BLaER1 treated with 17β-estradiol and CSF1 and Interleukin-3, amounts not matched to agents 10 nM and 100 nM (cell line): Measurements from ENCODE around the gene AKAP8.
"Not testable (repeated sequence)": the region's sequence is repeated elsewhere in the genome, so short reads cannot be mapped to it uniquely, and the experiment has no call there.

ENCODE experiments used
- H3K27ac ChIP-seq, 11 experiments: shearing (Covaris generic); formaldehyde crosslinking; 2 replicates each; pipeline ENCODE4 v1.8.1; 2022
- H3K27me3 ChIP-seq, 11 experiments: shearing (Covaris generic); formaldehyde crosslinking; 2 replicates each; pipeline ENCODE4 v1.8.1; 2022
- H3K36me3 ChIP-seq, 11 experiments: shearing (Covaris generic); formaldehyde crosslinking; 2 replicates each; pipeline ENCODE4 v1.8.1; 2022
- H3K4me1 ChIP-seq, 10 experiments: shearing (Covaris generic); formaldehyde crosslinking; 2 replicates each; pipeline ENCODE4 v1.8.1; 2022
- H3K4me2 ChIP-seq, 11 experiments: shearing (Covaris generic); formaldehyde crosslinking; 2 replicates each; pipeline ENCODE4 v1.8.1; 2022
- H3K4me3 ChIP-seq, 10 experiments: shearing (Covaris generic); formaldehyde crosslinking; 2 replicates each; pipeline ENCODE4 v1.8.1; 2022
- H3K9ac ChIP-seq, 11 experiments: shearing (Covaris generic); formaldehyde crosslinking; 2 replicates each; pipeline ENCODE4 v1.8.1; 2022
- H3K9me3 ChIP-seq, 11 experiments: shearing (Covaris generic); formaldehyde crosslinking; replicated peaks in 1 of 11; 2 replicates each; pipeline ENCODE4 v1.8.1; 2022
- H4K20me1 ChIP-seq, 11 experiments: shearing (Covaris generic); formaldehyde crosslinking; 2 replicates each; pipeline ENCODE4 v1.8.1; 2022
- Cebpa-rat ChIP-seq, 11 experiments: shearing (Covaris generic); IDR thresholded peaks; 2 replicates each; pipeline ENCODE4 v1.8.1; 2022

Gene AKAP8

GRCh38 chr19:15417699-15418098 lies 38.1 kb upstream of the AKAP8 start:
- no peak for TF ChIP-seq Cebpa-rat (IDR thresholded peaks at IDR 0.05)
- H3K4me1 ChIP-seq = peaks cover 44 to 71% (median 56%) of the 10 kb centered on the region in 10 experiments
- H3K9me3 ChIP-seq = no peaks in the 10 kb centered on the region
- H3K27me3 ChIP-seq = no peaks in the 10 kb centered on the region
- H3K4me3 ChIP-seq = peak overlapping the region; percentile 80 to 99 (median 93)
- H3K9ac ChIP-seq = peak overlapping the region; percentile 90 to 98 (median 93)
- H3K36me3 ChIP-seq = peaks cover 14 to 76% (median 62%) of the 10 kb centered on the region in 11 experiments
- H3K4me2 ChIP-seq = peak overlapping the region; percentile 89 to 99 (median 93)
- H3K27ac ChIP-seq = peak overlapping the region; percentile 84 to 96 (median 91); a peak in 21 of 22 replicates
- H4K20me1 ChIP-seq = peaks cover 54 to 84% (median 63%) of the 10 kb centered on the region in 11 experiments

- peaks cover 99 to 100% (median 100%) of the 10 kb centered on the region in 11 experiments for H4K20me1 ChIP-seq
- H3K36me3 ChIP-seq = peaks cover 36 to 98% (median 83%) of the 10 kb centered on the region in 11 experiments
- TF ChIP-seq Cebpa-rat (IDR thresholded peaks at IDR 0.05) = no peak
- no peak overlapping the region for H3K4me3 ChIP-seq
- peaks cover 40 to 60% (median 51%) of the 10 kb centered on the region in 10 experiments for H3K4me1 ChIP-seq
- no peak overlapping the region for H3K27ac ChIP-seq
- H3K4me2 ChIP-seq = peak overlapping the region in 7 of 11 experiments; percentile 0 to 42 (median 8); a peak in 5 of 22 replicates
- peak overlapping the region in 1 of 11 experiments; percentile 5; a peak in 1 of 22 replicates for H3K9ac ChIP-seq
- H3K27me3 ChIP-seq = no peaks in the 10 kb centered on the region
- no peaks in the 10 kb centered on the region for H3K9me3 ChIP-seq
Measured at GRCh38 chr19:15412832-15413231, 33.2 kb upstream of the AKAP8 start.

- H3K4me2 ChIP-seq = peak overlapping the region in 3 of 11 experiments; percentile 0 to 1 (median 1); a peak in 1 of 22 replicates
Measured at GRCh38 chr19:15411351-15411750, 31.8 kb upstream of the AKAP8 start.

GRCh38 chr19:15404780-15405211 lies 25.2 kb upstream of the AKAP8 start:
- Histone ChIP-seq H3K4me2 (peak overlapping the region; percentile 55 to 99 (median 88)), H3K9ac (peak overlapping the region in 10 of 11 experiments; percentile 7 to 60 (median 32); a peak in 13 of 22 replicates), H3K27me3 (no peaks in the 10 kb centered on the region), H4K20me1 (peaks cover 99 to 100% (median 100%) of the 10 kb centered on the region in 11 experiments), H3K4me1 (peaks cover 72 to 78% (median 74%) of the 10 kb centered on the region in 10 experiments), H3K4me3 (no peak overlapping the region; a peak in 2 of 20 replicates), H3K27ac (peak overlapping the region in 7 of 11 experiments; percentile 1 to 47 (median 18); a peak in 10 of 22 replicates), H3K9me3 (no peaks in the 10 kb centered on the region), H3K36me3 (peaks cover 77 to 89% (median 83%) of the 10 kb centered on the region in 11 experiments)
- no peak for TF ChIP-seq Cebpa-rat (IDR thresholded peaks at IDR 0.05)

More at GRCh38 chr19:15411351-15411750, 31.8 kb upstream of the AKAP8 start:
- not testable (repeated sequence) for H3K27ac ChIP-seq, H3K27me3 ChIP-seq, H3K9me3 ChIP-seq, H3K4me3 ChIP-seq
- 0 out of 22 replicates have a peak overlapping the region, but pooled peaks of 1 of the 11 experiments have one; percentile 38 for H3K9ac ChIP-seq
- H3K36me3 ChIP-seq = peaks cover 46 to 100% (median 90%) of the 10 kb centered on the region in 11 experiments
- peaks cover 99 to 100% (median 100%) of the 10 kb centered on the region in 11 experiments for H4K20me1 ChIP-seq
- peaks cover 33 to 53% (median 46%) of the 10 kb centered on the region in 10 experiments for H3K4me1 ChIP-seq

- Histone ChIP-seq H3K27me3 (no peaks in the 10 kb centered on the region), H3K4me2 (peak overlapping the region; percentile 55 to 99 (median 88)), H4K20me1 (peaks cover 99 to 100% (median 100%) of the 10 kb centered on the region in 11 experiments), H3K4me1 (peaks cover 78 to 83% (median 79%) of the 10 kb centered on the region in 10 experiments), H3K27ac (peak overlapping the region in 7 of 11 experiments; percentile 1 to 47 (median 18); a peak in 10 of 22 replicates), H3K9ac (peak overlapping the region in 10 of 11 experiments; percentile 7 to 60 (median 32); a peak in 15 of 22 replicates), H3K36me3 (peaks cover 77 to 89% (median 83%) of the 10 kb centered on the region in 11 experiments), H3K4me3 (no peak overlapping the region; a peak in 2 of 20 replicates), H3K9me3 (no peaks in the 10 kb centered on the region)
- no peak for TF ChIP-seq Cebpa-rat (IDR thresholded peaks at IDR 0.05)
Measured at GRCh38 chr19:15404097-15404779, 24.7 kb upstream of the AKAP8 start.

- no peak for TF ChIP-seq Cebpa-rat (IDR thresholded peaks at IDR 0.05)
- H3K4me3 ChIP-seq = no peak overlapping the region; a peak in 2 of 20 replicates
- H3K27ac ChIP-seq = peak overlapping the region in 5 of 11 experiments; percentile 6 to 21 (median 11); a peak in 1 of 22 replicates
- peaks cover 100% of the 10 kb centered on the region in 11 experiments for H4K20me1 ChIP-seq
- H3K4me1 ChIP-seq = peaks cover 89 to 94% (median 90%) of the 10 kb centered on the region in 10 experiments
- H3K27me3 ChIP-seq = no peaks in the 10 kb centered on the region
- peak overlapping the region; percentile 55 to 99 (median 88) for H3K4me2 ChIP-seq
- peaks cover 78 to 89% (median 83%) of the 10 kb centered on the region in 11 experiments for H3K36me3 ChIP-seq
- H3K9me3 ChIP-seq = no peaks in the 10 kb centered on the region
- peak overlapping the region in 8 of 11 experiments; percentile 31 to 68 (median 40); a peak in 7 of 22 replicates for H3K9ac ChIP-seq
Measured at GRCh38 chr19:15403151-15403531, 23.6 kb upstream of the AKAP8 start.

GRCh38 chr19:15402411-15403150 lies 23.0 kb upstream of the AKAP8 start:
- peak overlapping the region in 4 of 11 experiments; percentile 6 to 21 (median 9); a peak in 1 of 22 replicates for H3K27ac ChIP-seq
- no peak for TF ChIP-seq Cebpa-rat (IDR thresholded peaks at IDR 0.05)
- no peaks in the 10 kb centered on the region for H3K27me3 ChIP-seq
- H3K4me2 ChIP-seq = peak overlapping the region; percentile 55 to 99 (median 88)
- H3K4me1 ChIP-seq = peaks cover 94 to 100% (median 96%) of the 10 kb centered on the region in 10 experiments
- H3K4me3 ChIP-seq = no peak overlapping the region; a peak in 2 of 20 replicates
- H3K9me3 ChIP-seq = no peaks in the 10 kb centered on the region
- H3K36me3 ChIP-seq = peaks cover 78 to 89% (median 83%) of the 10 kb centered on the region in 11 experiments
- peak overlapping the region in 8 of 11 experiments; percentile 31 to 68 (median 41); a peak in 6 of 22 replicates for H3K9ac ChIP-seq
- H4K20me1 ChIP-seq = peaks cover 100% of the 10 kb centered on the region in 11 experiments

GRCh38 chr19:15401397-15401710 lies 21.8 kb upstream of the AKAP8 start:
- Histone ChIP-seq H3K36me3 (peaks cover 82 to 89% (median 85%) of the 10 kb centered on the region in 11 experiments), H3K4me1 (peaks cover 98 to 100% (median 100%) of the 10 kb centered on the region in 10 experiments)

More at GRCh38 chr19:15401397-15401710, 21.8 kb upstream of the AKAP8 start:
- Histone ChIP-seq H3K27ac (0 out of 22 replicates have a peak overlapping the region, but pooled peaks of 1 of the 11 experiments have one; percentile 14), H3K4me3 (no peak overlapping the region), H3K27me3 (no peaks in the 10 kb centered on the region), H4K20me1 (peaks cover 98 to 100% (median 100%) of the 10 kb centered on the region in 11 experiments), H3K4me2 (peak overlapping the region; percentile 61 to 99 (median 88)), H3K9me3 (no peaks in the 10 kb centered on the region), H3K9ac (peak overlapping the region in 5 of 11 experiments; percentile 7 to 68 (median 62); a peak in 2 of 22 replicates)
- TF ChIP-seq Cebpa-rat (IDR thresholded peaks at IDR 0.05) = no peak
